GM21717 (cell line): ENCODE results near the gene LRRC73.
"Not testable (repeated sequence)": the region's sequence is repeated elsewhere in the genome, so short reads cannot be mapped to it uniquely, and the experiment has no call there.

Source experiments
- ATAC-seq: cut with Tn5 transposase; IDR thresholded peaks from one replicate; pipeline ENCODE4 v1.9.1; 2021; ENCODE audit warnings: mild to moderate bottlenecking, moderate library complexity; ENCODE audit not compliant: unreplicated experiment

LRRC73 gene

GRCh38 chr6:43511824-43512415 lies 1.8 kb upstream of the LRRC73 start:
- no peak for ATAC-seq

DNA sequence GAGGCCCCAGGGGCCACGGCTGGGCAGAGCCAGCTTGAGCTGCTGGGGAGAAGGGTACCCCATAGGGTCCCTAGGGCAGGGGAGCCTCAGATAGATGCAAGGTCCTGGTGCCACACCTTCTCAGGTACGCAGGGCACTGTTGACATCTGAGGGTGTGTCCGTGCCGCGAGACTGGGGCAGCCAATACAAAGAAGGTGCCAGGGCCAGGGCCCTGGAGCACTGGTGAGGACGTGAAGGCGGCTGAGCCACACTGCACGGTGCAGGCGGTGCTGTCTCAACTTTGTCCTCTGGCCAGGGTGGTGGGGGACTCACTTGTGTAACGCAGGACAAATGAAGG lies 649 bp upstream of the LRRC73 start:
- ATAC-seq: no peak

DNA sequence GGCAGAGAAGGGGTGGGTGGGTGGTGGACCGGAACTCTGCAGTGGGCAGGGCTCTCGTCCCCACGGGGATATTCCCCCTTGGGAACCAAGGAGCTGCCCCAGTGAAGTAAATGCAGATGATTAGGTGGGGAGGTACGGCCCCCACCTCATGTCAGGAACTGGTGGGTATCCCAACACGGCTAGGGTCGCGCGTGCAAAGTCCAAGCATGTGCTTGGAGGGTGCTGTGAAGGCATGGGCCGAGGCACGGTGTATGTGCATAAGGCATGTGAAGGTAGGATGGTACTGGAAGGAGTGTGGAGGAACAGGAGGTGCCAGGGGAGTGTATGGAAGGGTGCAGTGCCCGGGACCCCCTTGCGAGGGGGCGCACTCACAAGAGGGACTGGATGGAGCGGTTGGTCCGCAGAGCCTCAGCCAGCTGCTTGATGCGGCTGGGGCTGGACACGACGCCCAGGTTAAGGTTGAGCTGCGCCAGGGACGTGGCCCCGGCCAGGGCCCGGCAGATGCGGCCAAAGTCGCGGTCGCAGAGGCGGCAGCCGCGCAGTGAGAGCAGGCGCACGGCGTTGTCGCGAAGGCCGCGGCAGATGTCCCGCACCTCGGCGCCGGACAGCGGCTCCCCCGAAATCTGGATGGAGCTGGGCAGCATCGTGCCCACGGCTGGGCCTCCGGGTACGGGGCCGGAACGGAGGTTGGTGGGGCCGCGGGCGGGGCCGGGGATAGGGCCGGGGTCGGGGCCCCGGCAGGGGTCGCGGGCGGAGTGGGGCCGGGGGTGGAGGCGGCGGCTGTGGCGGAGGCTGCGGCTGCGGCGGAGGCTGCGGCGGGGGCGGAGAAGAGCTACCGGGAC lies 783 bp downstream of the LRRC73 start:
- ATAC-seq: no peak

- no peak for ATAC-seq
These were observed 1.5 kb downstream of the LRRC73 start for GRCh38 chr6:43508481-43509141.

DNA sequence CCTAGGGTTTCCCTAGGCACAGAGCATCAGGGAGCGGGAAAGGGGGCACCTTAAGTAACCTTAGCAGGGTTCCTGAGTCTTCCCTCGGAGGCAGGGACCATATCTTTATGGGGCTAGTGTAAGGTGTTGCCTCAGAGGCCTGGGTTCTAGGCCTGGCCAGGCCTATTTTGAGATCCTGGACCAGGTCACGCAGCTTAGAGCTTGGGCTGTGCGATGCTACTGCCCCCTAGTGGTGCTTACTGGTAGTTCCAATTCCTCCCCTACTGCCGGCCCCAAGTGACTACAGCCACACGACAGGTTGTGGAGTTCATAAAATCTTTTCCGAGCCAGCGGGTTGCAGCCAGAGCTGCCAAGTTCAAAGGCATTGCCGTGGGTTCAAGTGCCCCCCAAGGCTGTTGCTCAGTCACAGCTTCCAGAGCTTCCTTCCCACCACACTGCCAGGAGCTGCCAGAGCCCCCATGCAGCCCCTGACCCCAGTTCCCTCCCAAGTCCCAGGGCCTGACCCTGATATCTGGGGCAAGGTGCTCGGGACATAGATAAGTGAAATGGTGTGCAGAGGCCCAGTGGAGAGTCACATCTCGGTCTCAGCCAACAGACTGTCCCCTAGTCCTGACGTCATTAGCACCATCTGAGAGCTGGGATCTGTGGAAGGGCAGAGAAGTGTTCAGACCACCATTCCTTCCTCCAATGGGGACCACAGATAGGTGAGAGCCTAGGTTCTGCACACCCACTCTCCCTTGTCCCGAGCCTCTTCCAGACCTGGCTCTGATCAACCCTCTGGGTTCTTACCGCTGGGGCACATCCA lies 3.3 kb downstream of the LRRC73 start:
- no peak for ATAC-seq

- no peak for ATAC-seq
These were observed 4.0 kb downstream of the LRRC73 start for GRCh38 chr6:43506171-43506570.

DNA sequence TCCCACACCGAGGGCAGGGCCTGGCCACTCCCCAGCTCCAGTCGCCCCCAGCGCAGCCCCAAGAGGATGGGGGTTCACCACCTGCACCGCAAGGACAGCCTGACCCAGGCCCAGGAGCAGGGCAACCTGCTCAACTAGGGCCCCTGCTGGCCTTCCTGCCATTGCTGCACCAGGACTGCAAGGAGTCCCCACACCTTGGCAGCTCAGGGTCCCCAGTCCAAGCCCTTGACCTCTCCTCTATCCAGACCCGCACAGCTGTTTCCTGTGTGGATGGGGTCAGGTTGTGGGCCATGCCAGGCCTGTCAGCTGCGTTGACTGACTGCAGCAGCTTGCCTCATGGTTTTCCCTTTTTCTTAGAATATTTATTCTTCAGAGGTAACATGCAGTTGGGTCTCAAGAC lies 4.4 kb downstream of the LRRC73 start:
- ATAC-seq: no peak

DNA sequence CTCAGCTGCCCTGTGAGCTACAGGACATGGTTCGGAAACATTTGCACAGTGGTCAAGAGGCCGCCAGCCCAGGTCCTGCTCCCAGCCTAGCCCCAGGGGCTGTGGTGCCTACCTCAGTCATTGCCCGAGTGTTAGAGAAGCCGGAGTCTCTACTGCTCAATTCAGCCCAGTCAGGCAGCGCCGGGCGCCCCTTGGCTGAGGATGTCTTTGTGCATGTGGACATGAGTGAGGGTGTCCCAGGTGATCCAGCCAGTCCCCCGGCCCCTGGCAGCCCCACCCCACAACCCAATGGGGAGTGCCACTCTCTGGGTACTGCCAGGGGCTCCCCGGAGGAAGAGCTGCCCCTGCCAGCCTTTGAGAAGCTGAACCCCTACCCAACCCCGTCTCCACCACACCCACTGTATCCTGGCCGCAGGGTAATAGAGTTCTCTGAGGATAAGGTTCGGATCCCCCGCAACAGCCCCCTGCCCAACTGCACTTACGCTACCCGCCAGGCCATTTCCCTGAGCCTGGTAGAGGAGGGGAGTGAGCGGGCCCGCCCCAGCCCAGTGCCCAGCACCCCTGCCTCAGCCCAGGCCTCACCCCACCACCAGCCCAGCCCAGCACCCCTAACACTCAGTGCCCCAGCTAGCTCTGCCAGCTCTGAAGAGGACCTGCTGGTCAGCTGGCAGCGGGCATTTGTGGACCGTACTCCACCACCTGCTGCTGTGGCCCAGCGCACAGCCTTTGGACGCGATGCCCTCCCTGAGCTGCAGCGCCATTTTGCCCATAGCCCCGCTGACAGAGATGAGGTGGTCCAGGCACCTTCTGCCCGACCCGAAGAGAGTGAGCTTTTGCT lies 5.2 kb downstream of the LRRC73 start:
- no peak for ATAC-seq

- ATAC-seq: no peak
These were observed 6.7 kb downstream of the LRRC73 start for GRCh38 chr6:43503443-43503842.

- no peak for ATAC-seq
These were observed 7.5 kb downstream of the LRRC73 start for GRCh38 chr6:43502666-43503065.

DNA sequence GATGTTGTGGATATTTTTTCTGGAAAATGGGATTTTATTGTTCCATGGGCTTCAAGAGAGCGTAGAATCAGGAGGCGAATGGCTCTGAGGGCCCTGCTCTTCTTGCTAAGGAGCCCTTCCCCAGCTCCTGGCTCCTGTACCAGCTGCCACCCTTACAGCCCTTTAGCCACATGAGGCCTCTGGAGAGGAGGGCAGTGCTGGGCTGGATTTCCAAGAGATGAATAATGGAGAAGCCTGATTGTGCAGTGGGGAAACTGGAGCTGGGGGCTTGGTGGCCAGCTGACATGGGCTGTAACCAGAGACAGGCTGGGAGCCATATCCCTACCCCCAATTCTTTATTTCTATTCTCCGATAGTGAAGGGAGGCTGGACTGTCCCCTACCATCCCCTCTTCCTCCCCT lies 9.2 kb downstream of the LRRC73 start:
- no peak for ATAC-seq

DNA sequence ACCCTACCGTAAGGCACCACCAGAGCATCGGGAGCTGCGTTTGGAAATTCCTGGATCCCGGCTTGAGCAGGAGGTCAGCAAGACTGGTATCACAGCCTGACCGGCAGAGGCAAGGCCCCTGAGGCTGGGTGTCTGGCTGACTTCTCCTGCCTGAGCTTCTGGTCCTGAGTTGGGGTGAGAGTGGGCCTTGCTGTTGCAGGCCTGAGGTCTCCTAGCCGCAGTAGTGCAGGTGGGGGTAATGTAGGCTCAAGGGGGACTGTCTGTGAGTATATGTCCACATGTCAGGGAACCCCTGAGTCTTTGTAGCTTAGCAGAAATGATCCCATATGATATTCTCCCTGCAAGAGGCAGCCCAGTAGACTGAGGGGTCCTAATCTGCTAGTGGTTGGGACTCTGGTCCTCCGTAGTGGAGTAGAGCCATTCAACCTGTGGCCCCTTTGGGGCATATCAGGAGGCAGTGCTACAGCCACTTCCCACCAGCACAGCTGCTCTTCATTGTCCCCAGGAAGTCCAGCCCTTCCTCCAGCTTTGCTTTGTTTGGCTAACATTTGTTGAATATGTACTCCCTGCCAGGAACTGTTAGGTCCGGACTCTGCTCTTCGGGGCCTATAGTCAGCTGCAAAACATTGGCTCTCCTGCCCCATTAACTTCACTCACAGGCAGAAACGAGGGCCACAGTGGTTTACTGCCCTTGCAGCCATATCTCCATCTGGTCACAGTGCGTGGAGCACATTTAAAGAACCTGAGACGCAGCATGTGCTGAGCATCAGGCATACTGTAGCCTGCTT lies 10.9 kb downstream of the LRRC73 start:
- no peak for ATAC-seq

DNA sequence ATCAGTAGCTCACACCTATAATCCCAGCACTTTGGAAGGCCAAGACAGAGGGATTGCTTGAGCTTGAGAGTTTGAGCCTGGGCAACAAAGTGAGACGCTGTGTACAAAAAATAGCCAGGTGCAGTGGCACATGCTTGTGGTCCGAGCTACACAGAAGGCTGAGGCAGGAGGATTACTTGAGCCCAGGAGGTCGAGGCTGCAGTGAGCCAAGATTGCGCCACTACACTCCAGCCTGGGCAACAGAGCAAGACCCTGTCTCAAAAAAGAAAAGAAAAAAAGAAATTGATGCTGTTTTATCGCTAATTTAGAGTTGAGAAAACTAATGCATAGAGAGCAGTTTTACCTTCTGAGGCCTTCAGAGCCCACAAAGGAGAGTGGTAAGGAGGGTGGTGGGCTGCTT lies 11.9 kb downstream of the LRRC73 start:
- not testable (repeated sequence) for ATAC-seq

- ATAC-seq: no peak
These were observed 12.5 kb downstream of the LRRC73 start for GRCh38 chr6:43497689-43498088.

DNA sequence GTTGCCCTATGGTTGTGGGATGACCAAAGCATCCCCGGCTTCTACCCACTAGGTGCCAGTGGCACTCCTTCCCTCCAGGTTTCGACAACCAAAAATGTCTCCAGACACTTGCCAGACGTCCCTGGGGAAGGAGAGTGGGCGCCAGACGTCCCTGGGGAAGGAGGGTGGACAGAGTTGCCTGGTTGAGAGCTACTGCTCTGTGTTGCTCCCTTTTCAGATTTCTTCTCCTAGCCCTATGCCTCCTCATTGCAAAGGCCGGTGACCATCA lies 13.1 kb downstream of the LRRC73 start:
- ATAC-seq: no peak

DNA sequence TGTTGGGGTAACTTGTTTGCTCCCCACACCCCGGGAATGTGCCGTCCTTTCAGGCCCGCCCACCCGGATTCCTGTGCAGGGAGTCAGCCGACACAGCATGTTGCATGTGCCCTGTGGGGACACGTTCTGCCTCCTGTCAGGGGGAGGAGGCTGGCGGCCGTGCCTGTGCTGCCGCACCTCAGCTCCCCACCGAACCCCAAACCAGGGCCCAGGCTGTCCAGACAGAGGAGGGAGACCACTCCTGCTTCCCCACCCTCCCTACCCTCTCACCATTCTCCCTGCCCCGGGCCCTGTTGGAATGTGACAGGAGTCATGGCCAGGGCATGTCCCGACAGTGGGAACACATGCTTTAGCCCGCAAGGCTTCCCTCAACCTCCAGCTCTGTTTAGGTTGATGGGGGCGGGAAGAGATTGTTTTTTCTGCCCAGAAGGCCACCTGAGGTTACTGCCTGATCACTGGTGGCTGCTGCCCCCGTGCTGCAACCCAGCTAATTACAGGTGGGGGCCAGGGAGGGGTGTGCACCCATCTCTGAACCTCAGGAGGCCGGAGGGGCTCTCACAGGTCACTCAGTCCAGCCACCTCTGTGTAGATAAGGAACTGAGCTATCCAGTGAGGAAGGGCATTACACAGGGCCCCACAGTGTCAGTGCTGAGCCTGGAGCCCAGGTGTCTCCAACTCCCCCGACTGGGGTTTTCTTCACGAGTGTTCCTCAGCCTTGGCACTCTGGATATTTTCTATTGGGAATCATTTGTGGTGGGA lies 13.6 kb downstream of the LRRC73 start:
- no peak for ATAC-seq

DNA sequence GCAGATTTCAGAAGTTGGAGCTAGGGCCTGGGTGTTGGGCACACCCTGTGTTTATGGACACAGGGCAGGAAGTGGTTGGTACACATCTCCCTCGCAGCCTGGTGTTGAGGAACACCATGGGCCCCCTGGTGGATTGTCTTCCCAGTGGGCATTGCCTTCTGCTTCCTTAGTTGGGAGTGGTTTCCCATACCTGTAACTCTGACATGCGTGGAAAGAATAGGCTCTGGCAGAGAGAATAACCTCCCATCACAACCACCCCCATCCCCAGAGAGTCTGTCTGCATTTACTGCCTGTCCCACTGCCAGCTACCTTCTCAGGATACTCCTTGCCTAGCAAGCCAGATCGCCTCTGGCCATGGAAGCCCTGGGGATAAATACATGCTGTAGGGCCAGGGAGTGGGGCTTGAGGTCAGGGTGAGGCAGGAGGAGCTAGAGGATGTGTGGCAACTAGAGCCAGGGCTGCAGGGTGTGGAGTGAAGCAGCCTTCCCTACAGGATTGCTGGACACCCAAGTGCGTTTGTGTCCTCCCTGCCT lies 14.7 kb downstream of the LRRC73 start:
- no peak for ATAC-seq

GRCh38 chr6:43494766-43495165 lies 15.4 kb downstream of the LRRC73 start:
- no peak for ATAC-seq

DNA sequence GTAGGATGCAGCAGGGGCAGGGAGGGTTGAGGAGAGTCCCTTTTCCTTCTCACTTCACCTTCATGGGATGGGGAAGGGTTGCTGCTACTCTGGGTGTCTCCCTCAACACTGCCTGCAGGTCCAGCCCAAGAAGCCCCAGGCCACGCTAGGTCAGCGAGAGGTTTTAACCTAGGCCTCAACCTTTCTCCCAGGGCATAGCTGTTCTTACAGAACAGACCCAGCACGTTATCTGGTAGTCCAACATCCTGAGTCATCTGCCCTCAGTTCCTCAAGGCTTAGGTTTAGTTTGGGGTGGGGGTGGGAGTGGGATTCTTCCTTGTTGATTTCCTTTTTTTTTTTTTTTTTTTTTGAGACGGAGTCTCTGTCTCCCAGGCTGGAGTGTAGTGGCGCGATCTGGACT lies 15.8 kb downstream of the LRRC73 start:
- ATAC-seq: no peak
